ENCODE results near the gene SH3TC1.

Gene SH3TC1

DNA sequence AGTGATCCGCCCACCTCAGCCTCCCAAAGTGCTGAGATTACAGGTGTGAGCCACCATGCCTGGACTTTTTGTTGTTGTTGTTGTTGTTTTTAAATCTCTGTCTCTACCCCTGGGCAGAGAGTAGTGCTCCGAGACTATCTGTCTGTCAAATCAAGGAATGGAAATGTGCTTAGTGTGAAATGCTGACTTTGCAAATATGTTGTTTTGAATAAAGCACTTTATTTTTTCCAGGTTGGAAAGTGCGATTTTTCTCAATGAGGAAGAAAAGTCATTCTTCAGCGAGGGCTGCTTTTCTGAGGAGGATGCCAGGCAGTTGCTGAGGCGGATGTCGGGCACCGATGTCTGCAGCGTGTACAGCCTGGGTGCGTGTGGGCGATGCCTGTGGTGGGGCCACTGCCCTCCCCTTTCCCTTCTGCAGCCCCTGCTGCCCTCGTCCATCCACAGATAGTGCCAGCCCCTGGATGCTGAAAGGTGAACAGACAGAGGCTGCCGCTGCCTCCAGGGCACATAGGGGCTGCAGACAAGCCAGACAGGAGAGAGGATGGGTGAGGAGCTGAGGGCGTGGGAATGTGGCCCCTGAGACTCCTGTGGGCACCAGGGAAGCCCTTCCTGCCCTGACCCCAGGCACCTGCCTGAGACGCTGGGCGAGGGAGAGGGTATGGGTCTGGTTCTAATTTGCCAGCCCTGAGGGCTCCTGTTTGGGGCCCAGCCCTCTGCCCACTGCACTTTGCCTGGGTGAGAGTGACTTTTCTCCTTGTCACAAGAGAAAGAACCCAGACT is 23.7 kb downstream of the SH3TC1 start:
- H3K27me3 ChIP-seq: peaks cover 48% of the 10 kb centered on the region
- no peak overlapping the region for H3K27ac ChIP-seq
- peaks cover 14 to 20% of the 10 kb centered on the region in 2 experiments for H3K4me1 ChIP-seq (ENCODE audit: control insufficient read depth in 1 of 2, insufficient read depth in 1 of 2, low read depth in 1 of 2, low read length in 1 of 2)
- H3K9me3 ChIP-seq: no peaks in the 10 kb centered on the region
- no peaks in the 10 kb centered on the region for H3K36me3 ChIP-seq
- no peak overlapping the region for H3K4me3 ChIP-seq (ENCODE audit: low read depth in 1 of 2, low read length in 1 of 2)
- TF ChIP-seq CTCF (IDR thresholded peaks at IDR 0.05): no peak

GRCh38 chr4:8224267-8224974 is 25.3 kb downstream of the SH3TC1 start:
- Histone ChIP-seq H3K27me3 (peaks cover 60% of the 10 kb centered on the region), H3K4me3 (ENCODE audit: low read depth in 1 of 2, low read length in 1 of 2) (no peak overlapping the region), H3K9me3 (no peaks in the 10 kb centered on the region), H3K4me1 (ENCODE audit: control insufficient read depth in 1 of 2, insufficient read depth in 1 of 2, low read depth in 1 of 2, low read length in 1 of 2) (peaks cover 14 to 26% of the 10 kb centered on the region in 2 experiments), H3K36me3 (no peaks in the 10 kb centered on the region), H3K27ac (no peak overlapping the region)
- TF ChIP-seq CTCF (IDR thresholded peaks at IDR 0.05): no peak

DNA sequence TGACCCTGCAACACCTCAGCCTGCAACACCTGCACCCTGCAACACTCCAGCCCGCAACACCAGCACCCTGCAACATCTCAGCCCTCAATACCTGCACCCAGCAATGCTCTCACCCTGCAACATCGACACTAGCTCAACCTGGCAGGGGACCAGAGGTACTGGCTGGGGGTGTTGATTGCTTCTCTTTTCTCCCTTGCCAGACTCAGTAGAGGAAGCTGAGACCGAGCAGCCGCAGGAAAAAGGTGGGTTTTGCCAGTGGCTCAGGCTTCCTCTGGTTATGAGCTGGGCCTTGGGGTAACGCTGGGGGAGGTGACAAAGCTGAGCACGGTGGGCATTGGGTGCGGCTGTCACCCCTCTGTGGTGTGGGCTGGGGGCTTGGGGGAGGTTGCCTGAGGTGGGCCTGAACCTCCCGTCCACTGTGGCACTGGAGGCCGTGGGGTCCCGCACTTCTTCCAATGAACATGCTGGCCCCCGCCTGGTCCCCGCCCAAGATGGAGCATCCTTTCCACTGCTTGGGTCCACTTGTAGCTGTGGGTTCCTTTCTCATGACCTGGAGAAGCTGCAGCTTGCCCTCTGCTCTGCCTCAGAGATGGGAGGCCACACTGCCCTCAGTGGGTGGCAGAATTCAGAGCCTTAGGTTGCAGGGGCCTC is 26.0 kb downstream of the SH3TC1 start:
- Histone ChIP-seq H3K27ac (no peak overlapping the region), H3K27me3 (peaks cover 60% of the 10 kb centered on the region), H3K9me3 (no peaks in the 10 kb centered on the region), H3K4me1 (ENCODE audit: control insufficient read depth in 1 of 2, insufficient read depth in 1 of 2, low read depth in 1 of 2, low read length in 1 of 2) (peaks cover 14 to 26% of the 10 kb centered on the region in 2 experiments), H3K4me3 (ENCODE audit: low read depth in 1 of 2, low read length in 1 of 2) (no peak overlapping the region), H3K36me3 (no peaks in the 10 kb centered on the region)
- TF ChIP-seq CTCF (IDR thresholded peaks at IDR 0.05): no peak

GRCh38 chr4:8225706-8226443 is 26.8 kb downstream of the SH3TC1 start:
- Histone ChIP-seq H3K27ac (no peak overlapping the region), H3K9me3 (no peaks in the 10 kb centered on the region), H3K36me3 (no peaks in the 10 kb centered on the region), H3K4me3 (ENCODE audit: low read depth in 1 of 2, low read length in 1 of 2) (no peak overlapping the region), H3K27me3 (peaks cover 60% of the 10 kb centered on the region), H3K4me1 (ENCODE audit: control insufficient read depth in 1 of 2, insufficient read depth in 1 of 2, low read depth in 1 of 2, low read length in 1 of 2) (peaks cover 11 to 23% of the 10 kb centered on the region in 2 experiments)
- TF ChIP-seq CTCF (IDR thresholded peaks at IDR 0.05): no peak

GRCh38 chr4:8227201-8227770 is 28.2 kb downstream of the SH3TC1 start:
- H3K27ac ChIP-seq: no peak overlapping the region

More at GRCh38 chr4:8227201-8227770, 28.2 kb downstream of the SH3TC1 start:
- TF ChIP-seq CTCF (IDR thresholded peaks at IDR 0.05): no peak
- H3K4me3 ChIP-seq (ENCODE audit: low read depth in 1 of 2, low read length in 1 of 2): no peak overlapping the region
- peaks cover 2 to 10% of the 10 kb centered on the region in 2 experiments for H3K4me1 ChIP-seq (ENCODE audit: control insufficient read depth in 1 of 2, insufficient read depth in 1 of 2, low read depth in 1 of 2, low read length in 1 of 2)
- no peaks in the 10 kb centered on the region for H3K36me3 ChIP-seq
- H3K9me3 ChIP-seq: no peaks in the 10 kb centered on the region
- H3K27me3 ChIP-seq: peaks cover 60% of the 10 kb centered on the region
